ENCODE results near the gene DEFB129. TPM values are rescaled to one million over a fixed set of nuclear protein-coding genes. Genes with fewer than 3 reads are reported as not detected.
"Not testable (repeated sequence)": the region's sequence is repeated elsewhere in the genome, so short reads cannot be mapped to it uniquely, and the experiment has no call there.

DEFB129 gene, protein sequence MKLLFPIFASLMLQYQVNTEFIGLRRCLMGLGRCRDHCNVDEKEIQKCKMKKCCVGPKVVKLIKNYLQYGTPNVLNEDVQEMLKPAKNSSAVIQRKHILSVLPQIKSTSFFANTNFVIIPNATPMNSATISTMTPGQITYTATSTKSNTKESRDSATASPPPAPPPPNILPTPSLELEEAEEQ
- total RNA-seq (2014; rRNA removed; shearing (Covaris generic); ENCODE audit: low replicate concordance): not detected in 2 replicates

DNA sequence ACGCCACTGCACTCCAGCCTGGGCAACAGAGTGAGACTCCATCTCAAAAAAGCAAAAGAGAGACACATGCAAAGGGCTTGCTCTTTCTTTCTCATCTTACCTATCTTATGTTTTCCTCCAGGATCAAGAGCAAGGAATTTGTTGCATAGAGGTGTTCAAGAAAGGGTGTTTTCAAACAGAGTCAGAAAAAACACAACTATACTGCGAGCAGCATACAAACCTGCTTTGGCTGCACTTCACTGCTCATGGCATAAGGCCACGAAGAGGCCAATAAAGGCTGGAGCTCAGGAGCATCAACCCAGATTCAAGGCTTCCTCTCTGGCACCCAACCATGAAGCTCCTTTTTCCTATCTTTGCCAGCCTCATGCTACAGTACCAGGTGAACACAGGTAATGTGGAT lies at the start of gene DEFB129:
TSS of gene DEFB129 (plus strand) at position 301 of the 400 bp plus-strand sequence. CDS start at position 332, 31 bp downstream.
- H3K4me3 ChIP-seq: no peak within 1 kb of the TSS
- no peaks in the 10 kb centered on the region for H3K27me3 ChIP-seq
- DNase-seq: no peak
- H3K9me3 ChIP-seq: no peaks in the 10 kb centered on the region
- no peaks in the 10 kb centered on the region for H3K36me3 ChIP-seq

DNA sequence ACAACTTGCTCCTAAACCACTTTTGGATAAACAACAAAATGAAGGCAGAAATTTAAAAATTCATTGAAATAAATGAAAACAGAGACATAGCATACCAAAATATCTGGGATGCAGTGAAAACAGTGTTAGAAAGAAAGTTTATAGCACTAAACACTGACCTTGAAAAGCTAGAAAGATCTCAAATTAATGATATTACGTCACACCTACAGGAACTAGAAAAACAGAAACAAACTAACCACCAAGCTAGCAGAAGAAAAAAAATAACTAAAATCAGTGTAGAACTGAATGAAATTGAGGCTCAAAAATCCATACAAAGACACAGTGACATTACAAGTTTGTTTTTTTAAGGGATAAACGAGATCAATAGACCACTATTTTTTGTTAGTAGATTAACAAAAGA lies 42.8 kb upstream of the DEFB129 start:
- H3K36me3 ChIP-seq: no peaks in the 10 kb centered on the region
- H3K4me3 ChIP-seq: no peak overlapping the region
- H3K9me3 ChIP-seq: no peaks in the 10 kb centered on the region; the same call in 1 of the 2 replicates
- no peaks in the 10 kb centered on the region for H3K27me3 ChIP-seq
- DNase-seq: no peak

DNA sequence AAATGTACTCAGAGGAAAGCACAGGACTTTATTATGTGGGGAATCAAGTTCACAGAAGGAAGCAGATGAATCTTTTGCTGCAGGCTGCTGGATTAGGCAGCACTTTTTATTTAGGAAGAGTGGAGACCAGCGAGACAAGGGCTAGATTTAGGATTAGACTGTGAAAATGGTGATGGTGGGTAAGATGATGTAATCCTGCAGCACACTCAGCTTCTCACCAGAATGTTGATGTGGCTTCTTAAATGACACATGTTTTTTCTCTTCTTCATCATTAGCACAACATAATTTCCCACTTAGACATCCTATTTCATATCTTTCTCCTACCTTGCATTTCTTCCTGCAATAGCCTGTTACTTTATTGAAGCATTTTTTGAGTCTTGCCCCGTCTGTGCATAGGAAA lies 39.3 kb upstream of the DEFB129 start:
- Histone ChIP-seq H3K27me3 (no peaks in the 10 kb centered on the region), H3K4me3 (no peak overlapping the region), H3K36me3 (no peaks in the 10 kb centered on the region), H3K9me3 (no peaks in the 10 kb centered on the region; the same call in 1 of the 2 replicates)
- DNase-seq: no peak

DNA sequence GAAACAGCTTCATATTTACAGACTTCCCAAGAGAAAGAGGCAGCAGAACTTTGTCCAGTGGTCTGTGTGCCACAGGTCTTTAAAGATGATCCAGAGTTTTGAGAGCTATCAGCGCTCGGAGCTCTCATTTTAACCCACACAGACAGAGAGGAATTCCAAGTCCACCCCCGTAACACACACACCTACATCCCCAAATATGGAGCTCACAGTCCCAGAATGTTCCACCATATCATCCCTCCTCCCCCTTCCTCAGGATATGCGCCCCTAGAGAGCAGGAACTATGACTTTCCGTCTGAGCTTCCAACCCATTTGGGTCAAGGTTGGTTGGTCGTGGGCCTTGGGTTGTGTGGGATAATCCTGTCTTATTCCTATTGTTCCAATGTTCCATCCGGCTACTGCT lies 37.4 kb upstream of the DEFB129 start, which contains the start of gene DEFB128:
TSS of gene DEFB128 (minus strand) at position 101 of the 400 bp plus-strand sequence. CDS start at position 13, 88 bp downstream.
- no peak for DNase-seq
- no peaks in the 10 kb centered on the region for H3K27me3 ChIP-seq
- H3K4me3 ChIP-seq: no peak within 1 kb of the TSS
- H3K9me3 ChIP-seq: no peaks in the 10 kb centered on the region; the same call in 1 of the 2 replicates
- no peaks in the 10 kb centered on the region for H3K36me3 ChIP-seq

DNA sequence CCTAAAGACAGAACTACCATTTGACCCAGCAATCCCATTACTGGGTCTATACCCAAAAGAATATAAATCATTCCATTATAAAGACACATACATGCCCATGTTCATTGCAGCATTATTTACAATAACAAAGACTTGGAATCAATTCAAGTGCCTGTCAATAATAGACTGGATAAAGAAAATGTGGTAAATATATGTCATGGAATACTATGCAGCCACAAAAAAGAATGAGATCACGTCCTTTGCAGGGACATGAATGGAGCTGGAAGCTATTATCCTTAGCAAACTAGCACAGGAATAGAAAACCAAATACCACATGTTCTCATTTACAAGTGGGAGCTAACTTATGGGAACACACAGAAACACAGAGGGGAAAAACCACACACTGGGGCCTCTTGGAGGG lies 28.8 kb upstream of the DEFB129 start:
- Histone ChIP-seq H3K36me3 (no peaks in the 10 kb centered on the region), H3K9me3 (no peaks in the 10 kb centered on the region), H3K4me3 (no peak overlapping the region), H3K27me3 (no peaks in the 10 kb centered on the region)
- DNase-seq: no peak

DNA sequence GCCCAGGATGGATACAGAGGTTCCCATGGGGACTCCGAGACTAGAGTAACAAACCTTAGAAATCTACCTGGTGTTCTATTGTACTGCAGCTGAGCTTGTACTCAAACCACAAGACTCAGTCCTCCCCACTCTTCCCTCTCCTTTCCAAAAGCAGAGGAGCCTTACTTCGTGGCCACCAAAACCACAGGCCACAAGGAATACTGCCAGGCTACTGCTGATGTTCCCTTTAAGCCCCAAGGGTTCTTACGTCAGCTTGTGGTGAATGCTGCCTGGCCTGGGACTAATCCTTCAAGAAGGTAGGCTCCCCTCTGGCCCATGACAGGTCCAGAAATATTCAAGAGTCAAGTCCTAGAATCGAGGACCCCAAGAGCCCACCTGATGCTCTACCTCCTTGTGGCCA lies 27.1 kb upstream of the DEFB129 start:
- Histone ChIP-seq H3K36me3 (no peaks in the 10 kb centered on the region), H3K4me3 (no peak overlapping the region), H3K27me3 (no peaks in the 10 kb centered on the region), H3K9me3 (no peaks in the 10 kb centered on the region)
- DNase-seq: no peak

DNA sequence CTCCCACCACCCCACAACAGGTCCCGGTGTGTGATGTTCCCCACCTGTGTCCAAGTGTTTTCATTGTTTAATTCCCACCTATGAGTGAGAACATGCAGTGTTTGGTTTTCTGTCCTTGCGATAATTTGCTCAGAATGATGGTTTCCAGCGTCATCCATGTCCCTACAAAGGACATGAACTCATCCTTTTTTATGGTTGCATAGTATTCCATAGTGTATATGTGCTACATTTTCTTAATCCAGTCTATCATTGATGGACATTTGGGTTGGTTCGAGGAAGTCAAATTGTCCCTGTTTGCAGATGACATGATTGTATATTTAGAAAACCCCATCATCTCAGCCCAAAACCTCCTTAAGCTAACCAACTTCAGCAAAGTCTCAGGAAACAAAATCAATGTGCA lies 23.4 kb upstream of the DEFB129 start:
- DNase-seq, H3K27me3 ChIP-seq, H3K9me3 ChIP-seq, H3K36me3 ChIP-seq, H3K4me3 ChIP-seq: not testable (repeated sequence)

DNA sequence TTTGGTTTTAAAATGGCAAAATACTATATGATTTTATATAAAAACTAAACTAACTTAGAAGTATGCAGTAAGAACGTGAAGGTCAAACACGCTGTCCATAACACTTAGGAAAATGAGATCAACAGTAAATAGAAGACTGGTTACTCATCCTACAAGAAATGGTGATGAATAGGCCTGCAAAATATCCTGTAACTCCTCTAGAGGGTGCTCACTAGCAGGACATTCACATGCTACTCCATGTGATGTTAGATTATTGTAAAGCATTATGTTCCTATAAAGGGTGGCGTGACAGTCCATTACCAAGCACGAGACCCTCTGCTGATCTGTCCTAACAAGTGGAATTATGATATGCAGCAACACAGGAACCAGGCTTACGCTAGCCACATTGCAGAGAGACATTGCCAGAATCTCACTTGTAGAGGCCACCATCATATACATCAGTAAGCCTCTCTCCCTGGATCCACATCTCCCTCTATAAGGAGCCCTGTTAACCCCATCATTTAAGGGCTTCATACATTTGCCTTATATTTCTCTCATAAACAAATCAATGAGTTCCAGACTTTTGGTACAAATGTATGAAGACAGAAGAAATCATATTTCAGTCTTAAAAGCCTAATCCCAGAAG lies 18.0 kb upstream of the DEFB129 start:
- Histone ChIP-seq H3K9me3 (no peaks in the 10 kb centered on the region), H3K4me3 (no peak overlapping the region), H3K36me3 (no peaks in the 10 kb centered on the region), H3K27me3 (no peaks in the 10 kb centered on the region)
- DNase-seq: no peak

DNA sequence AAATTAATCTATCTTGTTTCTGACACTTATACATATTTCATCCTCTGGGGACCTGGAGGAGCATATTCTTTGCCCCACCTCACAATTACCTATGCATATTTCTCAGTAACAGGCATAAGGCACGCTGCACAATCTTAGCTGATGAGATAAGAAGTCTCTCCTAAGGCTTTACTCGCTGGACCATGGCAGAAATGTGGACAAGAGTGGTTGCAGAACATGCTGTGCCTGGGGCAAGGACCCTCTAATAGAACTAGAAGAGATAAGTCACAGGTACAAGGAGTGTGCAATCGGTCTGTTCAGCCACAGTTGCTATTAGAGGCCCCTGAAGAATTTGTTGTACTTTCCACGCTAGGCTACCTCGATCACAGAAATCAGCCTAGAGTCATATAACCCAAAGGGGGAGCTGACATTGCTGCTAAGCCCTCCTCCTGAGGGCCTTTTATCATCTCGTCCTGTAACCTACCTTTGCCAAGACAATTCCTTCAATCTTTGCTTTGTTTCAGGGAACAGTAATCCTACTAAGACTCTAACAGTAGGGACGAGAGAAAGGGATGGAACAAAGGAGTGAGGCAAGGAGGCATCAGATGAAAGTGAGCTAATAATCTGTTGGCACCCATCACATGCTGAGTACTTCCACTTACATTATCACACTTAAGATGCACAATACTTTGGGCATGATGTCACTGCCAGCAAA lies 16.1 kb upstream of the DEFB129 start:
- DNase-seq: no peak
- Histone ChIP-seq H3K27me3 (no peaks in the 10 kb centered on the region), H3K4me3 (no peak overlapping the region), H3K36me3 (no peaks in the 10 kb centered on the region), H3K9me3 (no peaks in the 10 kb centered on the region)

DNA sequence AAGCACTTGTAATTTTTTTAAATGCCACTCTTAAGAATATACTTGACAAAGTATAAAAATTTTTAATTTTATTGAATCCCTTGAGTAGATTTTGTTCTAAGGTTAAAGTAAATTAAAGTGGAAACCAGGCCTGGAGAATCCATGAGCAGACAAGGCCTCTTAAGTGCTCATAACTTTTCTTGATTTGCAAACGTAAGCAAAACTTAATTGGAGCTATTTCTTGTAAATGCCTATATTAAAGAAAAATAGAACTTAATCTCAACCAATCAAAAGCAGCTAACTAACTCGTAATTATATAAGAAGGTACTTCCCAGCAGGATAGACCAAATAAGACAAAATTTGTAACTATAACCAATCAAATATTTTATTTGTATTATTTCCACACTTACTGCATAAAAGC lies 12.7 kb upstream of the DEFB129 start:
- DNase-seq: no peak
- H3K4me3 ChIP-seq: no peak overlapping the region
- no peaks in the 10 kb centered on the region for H3K36me3 ChIP-seq
- H3K27me3 ChIP-seq: no peaks in the 10 kb centered on the region
- H3K9me3 ChIP-seq: no peaks in the 10 kb centered on the region

DNA sequence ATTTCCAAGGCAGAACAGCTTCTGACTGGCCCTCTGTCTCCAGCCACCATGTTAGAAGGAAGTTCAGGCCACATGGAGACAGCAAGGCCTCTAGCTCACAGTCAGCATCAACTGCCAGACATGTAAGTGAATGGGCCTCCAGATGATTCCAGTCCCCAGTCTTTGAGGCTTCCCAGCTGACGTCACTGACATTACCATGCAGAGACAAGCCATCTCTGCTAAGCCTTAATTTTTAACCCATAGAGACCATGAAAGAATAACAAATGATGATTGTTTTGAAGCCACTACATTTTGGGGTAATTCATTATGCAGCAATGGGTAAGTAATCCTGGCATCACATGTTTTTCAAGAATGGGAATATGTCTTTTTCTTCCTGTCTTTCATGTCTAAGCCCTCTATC lies 11.3 kb upstream of the DEFB129 start:
- no peak for DNase-seq
- Histone ChIP-seq H3K27me3 (no peaks in the 10 kb centered on the region), H3K9me3 (no peaks in the 10 kb centered on the region), H3K4me3 (no peak overlapping the region), H3K36me3 (no peaks in the 10 kb centered on the region)

DNA sequence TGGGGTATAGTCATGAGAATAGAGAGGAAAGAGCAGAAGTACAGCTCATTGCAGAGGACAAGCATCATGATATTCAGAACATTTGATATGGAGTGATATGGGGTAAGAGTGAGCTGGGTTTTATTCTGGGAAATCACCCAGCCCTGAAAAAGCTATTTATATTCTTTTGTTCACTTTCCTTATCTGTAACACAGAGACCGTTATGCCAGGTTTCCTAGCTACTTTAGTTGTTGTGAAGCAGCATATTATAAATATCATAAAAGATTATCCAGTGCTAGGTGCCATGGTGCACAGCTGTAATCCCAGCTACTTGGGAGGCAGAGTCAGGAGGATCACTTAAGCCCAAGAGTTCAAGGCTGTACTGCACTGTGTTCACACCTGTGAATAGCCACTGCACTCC lies 9.8 kb upstream of the DEFB129 start:
- no peaks in the 10 kb centered on the region for H3K36me3 ChIP-seq
- no peaks in the 10 kb centered on the region for H3K27me3 ChIP-seq
- no peak overlapping the region for H3K4me3 ChIP-seq
- DNase-seq: no peak
- no peaks in the 10 kb centered on the region for H3K9me3 ChIP-seq

DNA sequence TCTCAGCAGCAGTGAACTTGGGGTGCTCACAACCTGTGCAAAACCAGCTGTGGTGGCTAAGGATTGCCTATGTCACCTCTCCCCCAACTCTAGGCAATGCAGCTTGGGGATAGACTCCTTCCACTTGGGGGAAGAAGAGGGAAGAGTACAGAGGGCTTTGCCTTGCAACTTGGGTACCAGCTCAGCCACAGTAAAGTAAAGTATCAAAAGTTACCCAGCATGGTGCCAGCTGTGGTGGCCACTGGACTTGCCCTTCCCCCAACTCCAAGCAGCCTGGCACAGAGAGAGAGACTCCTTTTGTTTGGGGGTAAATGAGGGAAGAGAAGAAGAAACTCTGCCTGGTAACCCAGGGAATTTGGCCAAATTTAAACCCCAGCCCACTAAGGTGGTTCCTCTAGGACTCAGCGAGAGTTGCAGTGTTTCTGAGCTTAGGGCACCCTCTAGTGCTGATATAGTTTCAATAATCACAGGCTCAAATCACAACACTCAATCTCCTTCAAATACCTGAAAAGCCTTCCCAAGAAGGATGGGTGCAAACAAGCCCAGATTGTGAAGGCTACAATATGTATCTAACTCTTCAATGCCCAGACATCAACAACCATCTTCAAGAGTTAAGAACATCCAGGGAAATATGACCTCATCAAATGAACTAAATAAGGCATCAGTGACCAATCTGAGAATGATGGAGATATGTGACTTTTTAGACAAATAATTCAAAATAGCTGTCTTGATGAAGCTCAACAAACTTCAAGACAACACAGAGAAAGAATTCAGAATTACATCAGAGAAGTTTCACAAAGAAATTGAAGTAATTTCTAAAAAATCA lies 7.6 kb upstream of the DEFB129 start:
- no peak for DNase-seq
- no peaks in the 10 kb centered on the region for H3K36me3 ChIP-seq

DNA sequence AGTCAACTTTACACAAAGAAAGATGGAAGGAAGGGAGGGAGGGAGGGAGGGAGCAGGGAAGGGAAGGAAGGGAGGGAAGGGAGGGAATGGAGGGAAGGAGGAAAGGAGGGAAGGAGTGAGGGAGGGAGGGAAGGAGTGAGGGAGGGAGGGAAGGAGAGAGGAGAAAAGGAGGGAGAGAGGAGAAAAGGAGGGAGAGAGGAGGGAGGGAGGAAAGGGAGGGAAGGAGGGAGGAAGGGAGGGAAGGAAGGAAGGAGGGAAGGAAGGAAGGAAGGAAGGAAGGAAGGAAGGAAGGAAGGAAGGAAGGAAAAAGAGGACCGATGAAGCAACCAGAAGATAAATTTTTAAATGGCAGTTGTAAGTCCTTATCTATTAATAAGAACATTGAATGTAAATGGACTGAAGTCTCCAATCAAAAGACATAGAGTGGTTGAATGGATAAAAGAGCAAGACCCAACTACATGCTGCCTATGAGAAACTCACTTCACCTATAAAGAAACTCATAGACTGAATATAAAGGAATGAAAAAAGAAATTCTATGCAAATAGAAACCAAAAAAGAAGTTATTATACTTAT lies 5.7 kb upstream of the DEFB129 start:
- Histone ChIP-seq H3K9me3 (no peaks in the 10 kb centered on the region), H3K36me3 (no peaks in the 10 kb centered on the region), H3K27me3 (no peaks in the 10 kb centered on the region), H3K4me3 (no peak overlapping the region)
- DNase-seq: no peak

More for the DNA sequence above, 7.6 kb upstream of the DEFB129 start:
- H3K4me3 ChIP-seq: no peak overlapping the region
- H3K9me3 ChIP-seq: no peaks in the 10 kb centered on the region
- no peaks in the 10 kb centered on the region for H3K27me3 ChIP-seq

DNA sequence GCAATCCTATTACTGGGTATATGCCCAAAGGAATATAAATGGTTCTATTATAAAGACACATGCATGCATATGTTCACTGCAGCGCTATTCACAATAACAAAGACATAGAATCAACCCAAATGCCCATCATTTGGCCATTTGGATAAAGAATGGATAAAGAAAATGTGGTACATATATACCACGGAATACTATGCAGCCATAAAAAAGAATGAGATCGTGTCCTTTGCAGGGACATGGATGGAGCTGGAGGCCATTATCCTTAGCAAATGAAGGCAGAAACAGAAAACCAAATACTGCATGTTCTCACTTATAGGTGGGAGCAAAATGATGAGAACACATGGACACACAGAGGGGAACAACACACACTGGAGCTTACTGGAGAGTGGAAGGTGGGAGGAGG lies 1.2 kb upstream of the DEFB129 start:
- not testable (repeated sequence) for H3K4me3 ChIP-seq, H3K36me3 ChIP-seq, H3K27me3 ChIP-seq, H3K9me3 ChIP-seq, DNase-seq

DNA sequence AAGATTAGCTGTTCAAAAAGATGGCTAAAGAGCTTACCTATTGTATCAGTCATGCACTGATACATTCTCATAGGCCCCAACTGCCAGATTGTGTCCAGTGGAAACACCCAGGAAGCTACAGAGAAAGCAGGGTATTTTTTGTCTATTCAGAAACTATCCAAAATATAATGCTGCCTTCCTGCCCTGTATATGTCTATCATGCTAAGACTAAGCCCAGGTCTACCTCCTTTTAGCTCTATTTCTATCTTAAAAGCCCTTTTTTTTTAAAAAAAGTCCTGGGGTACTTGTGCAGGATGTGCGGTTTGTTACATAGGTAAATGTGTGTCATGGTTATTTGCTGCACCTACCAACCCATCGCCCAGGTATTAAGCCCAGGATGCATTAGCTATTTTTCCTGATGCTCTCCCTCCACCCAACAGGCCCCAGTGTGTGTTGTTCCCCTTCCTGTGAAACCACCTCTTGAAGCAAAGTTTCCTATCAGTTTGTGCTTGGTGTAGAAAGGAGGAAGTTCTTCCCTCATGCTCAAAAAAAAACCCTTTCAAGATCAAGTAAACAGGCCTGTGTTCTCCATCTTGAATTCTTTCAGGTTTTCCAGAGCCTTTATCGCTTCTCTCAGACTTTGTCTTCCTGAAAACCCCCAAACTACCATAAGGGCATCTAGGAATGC lies 514 bp downstream of the DEFB129 start:
- Histone ChIP-seq H3K4me3 (no peak overlapping the region), H3K36me3 (no peaks in the 10 kb centered on the region), H3K9me3 (no peaks in the 10 kb centered on the region), H3K27me3 (no peaks in the 10 kb centered on the region)
- DNase-seq: no peak
